ENCODE data around the gene TMEM181.
"Not testable (repeated sequence)": the region's sequence is repeated elsewhere in the genome, so short reads cannot be mapped to it uniquely, and the experiment has no call there.

The TMEM181 gene

DNA sequence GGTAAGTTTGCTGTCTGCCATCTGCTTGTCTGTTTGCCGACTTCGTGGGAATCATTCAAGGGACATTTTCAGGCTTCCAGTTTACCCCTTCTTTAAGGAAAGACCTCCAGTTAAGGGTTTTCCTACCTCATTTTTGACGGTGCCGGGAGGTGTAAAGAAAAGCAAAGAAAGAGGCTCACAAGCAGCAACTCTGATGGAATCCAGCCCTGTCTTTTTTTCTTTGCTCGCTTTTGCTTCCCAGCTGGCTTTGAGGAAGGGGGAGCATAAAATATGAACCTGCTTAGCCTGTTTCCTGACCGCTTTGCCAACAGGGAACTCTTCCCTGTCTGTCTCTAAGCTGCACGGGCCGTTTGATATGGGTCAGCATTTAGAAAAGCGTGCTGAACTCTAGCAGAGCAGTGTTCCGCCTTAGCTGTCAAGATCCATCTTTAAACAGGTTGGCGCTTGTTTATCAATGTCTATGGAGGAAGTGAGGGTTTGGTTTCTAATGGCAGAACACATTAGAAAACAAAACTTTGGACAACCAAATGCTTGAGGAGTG lies 103.8 kb downstream of the TMEM181 start:
- no peak for DNase-seq

- DNase-seq, result no peak
Measured at GRCh38 chr6:158665332-158665731, 105.4 kb downstream of the TMEM181 start.

DNA sequence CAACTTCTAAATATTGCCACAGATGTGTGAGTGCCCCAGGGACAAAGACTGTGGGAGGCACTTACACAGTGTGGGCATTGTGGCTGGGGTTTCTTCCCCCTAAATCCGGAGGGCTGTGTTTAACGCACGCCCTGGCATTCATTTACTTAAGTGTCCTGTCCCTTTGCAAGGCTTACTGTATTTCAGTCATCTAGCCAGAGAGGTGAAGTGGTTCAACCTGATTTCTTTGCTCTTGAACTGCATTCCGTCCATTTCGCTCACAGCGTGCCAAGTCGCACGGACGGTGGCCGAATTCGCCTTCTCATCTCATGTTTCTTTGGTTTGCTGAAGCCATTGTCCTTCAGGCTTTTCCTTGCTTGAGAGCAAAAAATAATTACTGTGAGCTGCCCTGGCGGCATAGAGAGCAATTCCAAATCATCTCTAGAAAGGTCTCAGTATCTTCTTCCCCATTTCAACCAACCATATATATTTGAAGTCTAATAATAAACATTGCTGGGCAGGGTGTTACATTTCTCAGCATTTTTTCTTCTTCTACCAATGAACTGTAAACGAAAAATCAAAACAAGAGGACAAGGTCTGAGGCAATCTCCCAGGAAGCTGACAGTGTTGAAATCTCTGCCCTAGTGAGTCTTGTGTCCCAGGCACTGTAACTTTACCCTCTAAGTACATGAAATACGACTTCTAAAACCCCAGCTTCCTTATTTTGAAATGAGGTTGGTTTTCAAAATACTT lies 106.9 kb downstream of the TMEM181 start:
- DNase-seq, result no peak

DNA sequence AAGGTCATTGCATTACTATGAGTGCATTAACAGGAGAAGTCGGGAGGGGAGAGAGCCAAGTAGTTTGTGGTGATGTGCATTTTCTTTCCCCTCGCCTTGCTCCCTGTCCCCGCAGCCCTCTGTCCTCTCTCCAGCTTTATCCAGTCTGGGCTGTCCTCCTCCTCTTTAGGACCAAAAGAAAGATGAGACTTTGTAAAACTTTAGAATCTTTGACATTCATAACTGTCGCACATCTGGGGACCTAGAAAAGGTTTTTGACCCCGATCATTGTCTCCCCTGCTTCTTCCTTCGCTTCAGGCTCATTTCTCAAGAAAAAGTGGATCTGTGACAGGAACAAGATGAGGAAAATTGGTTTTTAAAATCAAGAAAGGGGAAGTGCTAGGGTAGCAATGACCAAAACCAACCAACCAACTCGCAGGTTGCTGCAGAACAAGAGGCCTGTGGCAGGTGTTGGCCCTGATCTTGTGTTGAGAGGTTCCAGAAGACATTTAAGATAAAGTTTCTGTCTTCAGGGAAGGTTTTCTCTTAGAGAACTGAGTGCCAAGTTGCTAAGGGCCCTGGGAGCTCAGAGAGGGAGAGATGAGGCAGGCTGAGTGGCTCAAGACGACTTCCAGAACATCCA lies 107.6 kb downstream of the TMEM181 start:
- DNase-seq, result no peak

GRCh38 chr6:158668707-158669103 lies 108.8 kb downstream of the TMEM181 start:
- no peak for DNase-seq

DNA sequence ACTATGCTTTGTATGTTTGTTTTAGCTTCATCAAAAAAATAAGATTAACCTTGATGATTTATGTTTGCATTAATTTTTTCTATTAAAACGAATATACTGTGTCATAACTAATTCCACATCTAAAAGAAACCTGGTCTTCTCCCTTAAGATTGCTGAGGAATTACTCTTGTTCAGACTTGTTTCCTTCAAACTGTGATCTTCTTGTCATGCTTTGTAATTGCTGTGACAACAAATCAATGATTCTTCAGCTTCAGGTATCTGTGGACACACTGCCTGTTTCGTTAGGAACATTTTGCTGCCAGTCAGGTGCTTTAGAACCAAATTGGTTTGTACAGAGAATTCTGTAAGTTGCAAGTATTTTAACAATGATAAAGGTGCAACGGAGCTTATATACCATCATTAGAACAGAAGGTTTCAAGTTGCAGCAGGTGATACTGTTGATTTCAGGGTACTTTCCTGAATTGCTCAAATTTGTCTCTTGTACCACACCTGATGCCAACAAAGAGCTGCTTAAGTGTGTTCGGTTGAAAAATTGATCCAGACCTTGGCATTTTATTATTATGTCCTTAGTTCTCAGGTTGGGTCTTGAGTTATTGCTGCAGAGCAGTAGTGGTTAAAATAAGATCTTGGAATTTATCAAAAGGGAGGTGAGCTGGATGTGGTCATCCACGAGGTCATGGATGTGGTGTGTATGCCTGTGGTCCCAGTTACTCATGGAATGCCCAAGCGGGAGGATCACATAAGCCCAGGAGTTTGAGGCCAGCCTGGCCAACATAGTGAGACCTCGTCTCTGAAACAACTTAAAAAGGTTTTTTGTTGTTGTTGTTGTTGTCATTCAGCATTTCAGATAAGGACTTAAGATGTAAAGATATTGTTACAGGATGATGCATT lies 109.5 kb downstream of the TMEM181 start:
- no peak for DNase-seq

DNA sequence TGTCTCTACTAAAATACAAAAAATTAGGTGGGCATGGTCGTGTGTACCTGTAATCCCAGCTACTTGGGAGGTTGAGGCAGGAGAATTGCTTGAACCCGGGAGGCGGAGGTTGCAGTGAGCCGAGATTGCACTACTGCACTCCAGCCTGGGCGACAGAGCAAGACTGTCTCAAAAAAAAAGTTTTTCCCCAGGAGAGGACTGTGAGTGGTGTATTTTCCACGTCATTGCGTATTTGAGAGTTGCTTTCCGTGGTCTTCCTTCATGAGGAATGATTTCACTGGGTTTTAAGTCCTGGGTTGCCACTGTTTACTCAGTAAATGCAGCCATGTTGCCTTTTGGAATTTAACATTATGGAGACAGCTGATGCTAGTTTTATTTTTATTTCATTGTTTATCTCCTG lies 112.2 kb downstream of the TMEM181 start:
- not testable (repeated sequence) for DNase-seq

DNA sequence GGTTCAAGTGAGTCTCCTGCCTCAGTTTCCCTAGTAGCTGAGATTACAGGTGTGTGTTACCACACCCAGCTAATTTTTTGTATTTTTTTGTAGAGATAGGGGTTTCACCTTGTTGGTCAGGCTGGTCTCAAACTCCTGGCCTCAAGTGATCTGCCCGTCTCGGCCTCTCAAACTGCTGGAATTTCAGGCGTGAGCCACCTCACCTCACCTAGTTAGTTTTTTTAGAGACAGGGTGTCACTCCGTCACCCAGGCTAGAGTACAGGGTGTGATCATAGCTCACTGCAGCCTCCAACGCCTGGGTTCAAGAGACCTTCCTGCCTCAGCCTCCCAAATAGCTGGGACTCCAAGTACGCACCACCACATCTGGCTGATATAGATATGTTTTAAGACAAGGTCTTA lies 112.8 kb downstream of the TMEM181 start:
- no peak for DNase-seq

- DNase-seq, result no peak
Measured at GRCh38 chr6:158674342-158675131, 114.6 kb downstream of the TMEM181 start.

DNA sequence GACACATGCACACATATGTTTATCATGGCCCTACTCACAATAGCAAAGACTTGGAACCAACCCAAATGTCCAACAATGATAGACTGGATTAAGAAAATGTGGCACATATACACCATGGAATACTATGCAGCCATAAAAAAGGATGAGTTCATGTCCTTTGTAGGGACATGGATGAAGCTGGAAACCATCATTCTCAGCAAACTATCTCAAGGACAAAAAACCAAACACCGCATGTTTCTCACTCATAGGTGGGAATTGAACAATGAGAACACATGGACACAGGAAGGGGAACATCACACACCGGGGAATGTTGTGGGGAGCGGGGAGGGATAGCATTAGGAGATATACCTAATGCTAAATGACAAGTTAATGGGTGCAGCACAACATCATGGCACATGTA lies 117.2 kb downstream of the TMEM181 start:
- not testable (repeated sequence) for DNase-seq

- DNase-seq, result no peak
Measured at GRCh38 chr6:158677906-158678578, 118.2 kb downstream of the TMEM181 start.

- DNase-seq, result no peak
Measured at GRCh38 chr6:158680015-158680414, 120.1 kb downstream of the TMEM181 start.

GRCh38 chr6:158680481-158680880 lies 120.6 kb downstream of the TMEM181 start:
- DNase-seq, result no peak

DNA sequence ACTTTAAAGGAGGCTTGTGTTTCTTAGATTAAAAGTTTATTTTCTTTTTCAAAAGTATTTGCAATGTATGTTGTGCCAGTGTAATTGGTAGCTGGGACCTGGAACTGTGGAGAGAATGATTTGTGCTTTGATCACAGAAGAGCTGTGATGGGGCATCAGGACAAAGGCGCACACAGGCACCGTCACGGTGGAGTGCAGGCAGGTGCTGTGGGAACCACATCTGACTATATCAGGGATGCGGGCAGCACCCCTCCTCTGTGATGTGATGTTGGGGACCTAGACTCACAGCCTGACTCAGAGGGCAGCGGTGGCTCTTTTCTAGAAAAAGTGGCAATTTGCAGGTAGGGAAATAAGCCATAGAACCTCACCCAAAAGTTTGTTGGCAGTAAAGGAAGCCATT lies 124.4 kb downstream of the TMEM181 start:
- no peak for DNase-seq

DNA sequence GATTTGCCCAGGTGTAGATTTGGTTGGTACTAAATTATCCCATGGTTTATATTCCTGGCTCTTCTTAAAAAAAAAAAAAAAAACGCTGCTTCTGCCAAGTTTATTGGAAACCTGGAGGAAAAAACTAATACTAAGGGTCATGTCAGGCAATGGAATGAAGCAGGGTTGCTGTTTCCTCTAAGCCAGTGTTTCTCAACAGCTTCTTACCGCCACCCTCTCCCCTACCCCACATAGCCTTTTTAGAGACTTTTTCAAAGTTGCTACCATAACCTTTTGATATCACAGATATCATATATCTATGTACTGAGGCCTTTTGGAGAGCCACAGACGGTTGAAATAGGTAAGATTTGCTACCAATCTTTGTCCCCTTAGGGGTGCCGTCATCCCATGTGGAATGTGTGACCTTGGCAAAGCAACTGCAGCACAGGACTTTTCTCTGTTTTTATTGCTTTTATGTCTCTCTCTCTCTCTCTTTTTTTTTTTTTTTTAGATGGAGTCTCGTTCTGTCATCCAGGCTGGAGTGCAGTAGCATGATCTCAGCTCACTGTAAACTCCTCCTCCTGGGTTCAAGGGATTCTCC lies 124.9 kb downstream of the TMEM181 start:
- no peak for DNase-seq
